Measurements from ENCODE around the gene LIPC. TPM values are rescaled to one million over a fixed set of nuclear protein-coding genes. Genes with fewer than 3 reads are reported as not detected.

LIPC gene
- total and polyA plus RNA-seq, 10 donors, result 0.47 to 2.5 (median 1.0) TPM

GRCh38 chr15:58445865-58446264 lies 14.1 kb downstream of the LIPC start:
- no peaks in the 10 kb centered on the region for H3K27me3 ChIP-seq (replicated peaks in 1 of 7)
- no peak for DNase-seq
- intact Hi-C loops (cut with DNase I; ENCODE audit: low total_unique reads), result no loop called here
- H3K4me3 ChIP-seq, result no peak overlapping the region
- no peaks in the 10 kb centered on the region for H3K9me3 ChIP-seq
- H3K27ac ChIP-seq, result no peak overlapping the region
- TF ChIP-seq POLR2AphosphoS5 (IDR thresholded peaks at IDR 0.05) (no peak), CTCF (IDR thresholded peaks at IDR 0.05 in 8 of 11, conservative IDR thresholded peaks at IDR 0.05 in 3 of 11) (no peak), POLR2A (IDR thresholded peaks at IDR 0.05) (no peak)
- WGBS, 5 donors, result 86 to 95% (median 89%) methylated on average over 6 of the region's 6 CpGs
- peaks cover 0 to 25% (median 8%) of the 10 kb centered on the region in 6 donors for H3K4me1 ChIP-seq
- no peaks in the 10 kb centered on the region for H3K36me3 ChIP-seq

- intact Hi-C loops (cut with DNase I; ENCODE audit: low total_unique reads), result no loop called here
- Histone ChIP-seq H3K27me3 (replicated peaks in 1 of 7) (no peaks in the 10 kb centered on the region), H3K9me3 (no peaks in the 10 kb centered on the region), H3K4me3 (no peak overlapping the region), H3K36me3 (no peaks in the 10 kb centered on the region), H3K4me1 (peaks cover 0 to 18% (median 2%) of the 10 kb centered on the region in 6 donors), H3K27ac (no peak overlapping the region)
- DNase-seq, result no peak
- WGBS, 5 donors, result 91 to 97% (median 93%) methylated on average over 4 to 5 of the region's 5 CpGs
- TF ChIP-seq CTCF (IDR thresholded peaks at IDR 0.05 in 8 of 11, conservative IDR thresholded peaks at IDR 0.05 in 3 of 11), result no peak
- TF ChIP-seq POLR2AphosphoS5 (IDR thresholded peaks at IDR 0.05), result no peak
- TF ChIP-seq POLR2A (IDR thresholded peaks at IDR 0.05), result no peak
Observed at GRCh38 chr15:58446521-58446920, 14.7 kb downstream of the LIPC start.

- WGBS, 5 donors, result 65 to 74% (median 70%) methylated on average over 10 of the region's 10 CpGs
- TF ChIP-seq POLR2AphosphoS5 (IDR thresholded peaks at IDR 0.05) (no peak), POLR2A (IDR thresholded peaks at IDR 0.05) (no peak), CTCF (IDR thresholded peaks at IDR 0.05 in 8 of 11, conservative IDR thresholded peaks at IDR 0.05 in 3 of 11) (no peak)
Observed at GRCh38 chr15:58447271-58448010, 15.7 kb downstream of the LIPC start.

GRCh38 chr15:58448331-58448730 lies 16.5 kb downstream of the LIPC start:
- 81 to 93% (median 88%) methylated on average over 5 of the region's 5 CpGs for WGBS, 5 donors
- no peak overlapping the region for H3K27ac ChIP-seq
- no peaks in the 10 kb centered on the region for H3K36me3 ChIP-seq
- TF ChIP-seq POLR2A (IDR thresholded peaks at IDR 0.05) (no peak), POLR2AphosphoS5 (IDR thresholded peaks at IDR 0.05) (no peak), CTCF (IDR thresholded peaks at IDR 0.05 in 8 of 11, conservative IDR thresholded peaks at IDR 0.05 in 3 of 11) (no peak)
- H3K9me3 ChIP-seq, result no peaks in the 10 kb centered on the region
- intact Hi-C loops (cut with DNase I; ENCODE audit: low total_unique reads), result no loop called here
- H3K4me1 ChIP-seq, result peaks cover 0 to 5% (median 0%) of the 10 kb centered on the region in 6 donors
- DNase-seq, result no peak
- no peaks in the 10 kb centered on the region for H3K27me3 ChIP-seq (replicated peaks in 1 of 7)
- no peak overlapping the region for H3K4me3 ChIP-seq

More at GRCh38 chr15:58447271-58448010, 15.7 kb downstream of the LIPC start:
- Histone ChIP-seq H3K4me3 (no peak overlapping the region), H3K4me1 (peaks cover 0 to 9% (median under 1%) of the 10 kb centered on the region in 6 donors), H3K9me3 (no peaks in the 10 kb centered on the region), H3K36me3 (no peaks in the 10 kb centered on the region), H3K27ac (no peak overlapping the region), H3K27me3 (replicated peaks in 1 of 7) (no peaks in the 10 kb centered on the region)
- DNase-seq, result no peak
- intact Hi-C loops (cut with DNase I; ENCODE audit: low total_unique reads), result no loop called here

All from spleen (tissue), 11 donors.